Fibroblast of mammary gland (primary cell): Measurements from ENCODE around the gene ARTN.

Experiments used
- DNase-seq: peaks from one replicate; pipeline ENCODE4 v3.0.0-alpha.2; 2010; ENCODE audit warnings: low read depth
- H3K4me3 ChIP-seq: 2 replicates; pipeline ENCODE4 v1.5.1; 2011; ENCODE audit warnings: low read depth, mild to moderate bottlenecking, low read length, moderate library complexity; ENCODE audit not compliant: control insufficient read depth
- CTCF ChIP-seq: conservative IDR thresholded peaks from 2 replicates; pipeline ENCODE4 v1.5.1; 2011; ENCODE audit warnings: low read depth, low read length, inconsistent platforms; ENCODE audit not compliant: control insufficient read depth, insufficient read depth

The ARTN gene

GRCh38 chr1:43962324-43962723 lies 28.7 kb downstream of the ARTN start:
- TF ChIP-seq CTCF = no peak
- no peak for DNase-seq
- H3K4me3 ChIP-seq = no peak overlapping the region

GRCh38 chr1:43963006-43963405 lies 29.4 kb downstream of the ARTN start:
- no peak for DNase-seq
- H3K4me3 ChIP-seq = no peak overlapping the region
- no peak for TF ChIP-seq CTCF

GRCh38 chr1:43963890-43964289 lies 30.3 kb downstream of the ARTN start:
- DNase-seq = no peak
- no peak overlapping the region for H3K4me3 ChIP-seq
- TF ChIP-seq CTCF = no peak

- TF ChIP-seq CTCF = no peak
- H3K4me3 ChIP-seq = no peak overlapping the region
- DNase-seq = no peak
These were observed 31.7 kb downstream of the ARTN start for GRCh38 chr1:43965316-43965715.

GRCh38 chr1:43968348-43968948 lies 34.8 kb downstream of the ARTN start:
- DNase-seq = peak; percentile 46
- no peak for TF ChIP-seq CTCF
- H3K4me3 ChIP-seq = no peak overlapping the region

- H3K4me3 ChIP-seq = peak overlapping the region; percentile 93
- no peak for TF ChIP-seq CTCF
- DNase-seq = no peak
These were observed 35.8 kb downstream of the ARTN start for GRCh38 chr1:43969416-43969745.
